8988T (cell line): ENCODE measurements around the gene SLC66A3.

ENCODE experiments used
- DNase-seq: peaks from one replicate; pipeline ENCODE4 v3.0.0; 2011

SLC66A3 gene

GRCh38 chr2:11140492-11140891 is 14.8 kb upstream of the SLC66A3 start:
- no peak for DNase-seq

GRCh38 chr2:11141319-11141718 is 13.9 kb upstream of the SLC66A3 start:
- DNase-seq, result no peak

- DNase-seq, result no peak
These were observed 12.9 kb upstream of the SLC66A3 start for GRCh38 chr2:11142330-11142729.

GRCh38 chr2:11142987-11143386 is 12.3 kb upstream of the SLC66A3 start:
- DNase-seq, result no peak

- no peak for DNase-seq
These were observed 11.1 kb upstream of the SLC66A3 start for GRCh38 chr2:11144077-11144737.

GRCh38 chr2:11144738-11145079 is 10.6 kb upstream of the SLC66A3 start:
- DNase-seq, result no peak

- DNase-seq, result no peak
These were observed 9.9 kb upstream of the SLC66A3 start for GRCh38 chr2:11145350-11145749.

- DNase-seq, result no peak
These were observed 9.2 kb upstream of the SLC66A3 start for GRCh38 chr2:11146076-11146475.

GRCh38 chr2:11147263-11147662 is 8.0 kb upstream of the SLC66A3 start:
- DNase-seq, result no peak

- no peak for DNase-seq
These were observed 2.7 kb upstream of the SLC66A3 start for GRCh38 chr2:11152591-11152990.

- DNase-seq, result no peak
These were observed 998 bp upstream of the SLC66A3 start for GRCh38 chr2:11154016-11154922.

- DNase-seq, result peak; percentile 97
These were observed 315 bp upstream of the SLC66A3 start for GRCh38 chr2:11154923-11155380.

- no peak for DNase-seq
These were observed 1.3 kb downstream of the SLC66A3 start for GRCh38 chr2:11156396-11157075.

GRCh38 chr2:11157296-11157695 is 2.0 kb downstream of the SLC66A3 start:
- DNase-seq, result no peak

- no peak for DNase-seq
These were observed 2.5 kb downstream of the SLC66A3 start for GRCh38 chr2:11157731-11158130.

- no peak for DNase-seq
These were observed 3.8 kb downstream of the SLC66A3 start for GRCh38 chr2:11158916-11159573.

GRCh38 chr2:11159574-11160170 is 4.4 kb downstream of the SLC66A3 start:
- no peak for DNase-seq

- DNase-seq, result no peak
These were observed 5.0 kb downstream of the SLC66A3 start for GRCh38 chr2:11160256-11160655.

GRCh38 chr2:11160731-11161455 is 5.6 kb downstream of the SLC66A3 start:
- no peak for DNase-seq

- no peak for DNase-seq
These were observed 6.5 kb downstream of the SLC66A3 start for GRCh38 chr2:11161747-11162146.

GRCh38 chr2:11163439-11164317 is 8.4 kb downstream of the SLC66A3 start:
- DNase-seq, result no peak
